GM23248 (cell line): ENCODE measurements around the gene TRERF1.

ENCODE experiments used
- EZH2 ChIP-seq: fragments of 200-600 bp; sonication (generic); IDR thresholded peaks from 2 replicates; pipeline ENCODE4 v1.6.1; 2018; ENCODE audit warnings: antibody characterized with exemption, mild to moderate bottlenecking; ENCODE audit not compliant: insufficient read depth, poor library complexity, severe bottlenecking
- EZH2phosphoT487 ChIP-seq: fragments of 200-600 bp; sonication (generic); IDR thresholded peaks from 2 replicates; pipeline ENCODE4 v1.6.1; 2018; ENCODE audit warnings: antibody characterized with exemption, moderate library complexity, mild to moderate bottlenecking, low read depth; ENCODE audit not compliant: insufficient read depth

DNA sequence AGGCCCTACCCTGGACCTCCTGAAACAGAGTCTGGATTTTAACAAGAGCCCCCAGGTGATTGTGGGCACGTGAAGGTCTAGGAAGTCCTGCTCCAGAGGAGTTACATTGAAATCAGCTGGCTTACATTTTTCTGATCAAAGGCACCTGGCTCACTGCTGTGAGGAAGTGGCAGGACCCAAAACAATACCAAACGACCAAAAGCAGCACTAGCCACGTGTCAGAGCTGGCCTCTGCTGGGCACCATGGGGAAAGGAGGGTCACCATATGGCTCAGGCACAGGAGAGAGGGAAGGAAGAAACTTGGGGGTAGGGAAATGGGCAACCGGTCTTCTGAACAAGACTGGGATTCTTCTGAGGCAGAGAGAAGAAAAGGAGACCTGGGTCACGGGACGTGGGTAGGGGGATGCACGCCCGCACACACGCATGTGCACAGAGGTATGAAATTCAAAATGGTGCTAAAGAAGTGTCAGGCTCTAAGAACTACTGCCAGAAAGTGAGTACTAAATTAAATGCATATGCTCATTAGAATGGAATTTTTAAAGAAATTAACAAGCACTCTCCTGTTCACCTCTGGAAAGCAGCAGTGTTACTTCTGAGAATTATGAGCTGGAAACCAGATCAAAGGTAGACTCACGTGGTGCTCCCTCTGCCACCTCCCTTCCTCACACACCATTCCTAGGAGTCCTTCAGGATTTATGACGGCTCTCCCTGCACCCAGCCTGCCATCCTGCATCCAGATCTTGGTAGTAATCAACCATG is 113.6 kb downstream of the TRERF1 start:
- TF ChIP-seq EZH2 (no peak), EZH2phosphoT487 (no peak)
